ENCODE results near the gene CENPO.

The CENPO gene

GRCh38 chr2:24825883-24826772, 32.9 kb downstream of the CENPO start:
- H3K4me3 ChIP-seq (ENCODE audit: low read depth, low read length), result no peak overlapping the region
- TF ChIP-seq CTCF (IDR thresholded peaks at IDR 0.05; ENCODE audit: low read depth, low read length), result no peak
- DNase-seq (ENCODE audit: low read depth, low spot score), result no peak
- in situ Hi-C loops (cut with HindIII; ENCODE audit: low sequenced_read_pairs), result no loop called here

DNA sequence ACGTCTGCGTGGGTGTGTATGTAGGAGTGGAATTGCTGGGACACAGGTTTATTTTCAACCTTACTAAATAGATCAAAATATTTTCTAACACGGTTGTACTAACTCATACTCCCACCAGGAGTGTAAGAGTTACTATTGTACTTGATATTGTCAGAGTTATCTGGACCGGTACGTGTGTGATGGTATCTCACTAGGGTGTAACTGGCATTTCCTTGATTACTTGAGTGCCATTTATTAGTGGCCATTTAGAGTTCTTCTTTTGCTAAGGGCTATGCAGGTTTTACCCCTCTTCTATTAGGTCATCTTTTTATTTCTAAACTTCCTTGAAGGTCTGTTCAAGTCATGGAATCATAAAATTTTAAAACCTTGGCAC, 33.5 kb downstream of the CENPO start:
- TF ChIP-seq CTCF (IDR thresholded peaks at IDR 0.05; ENCODE audit: low read depth, low read length), result no peak
- in situ Hi-C loops (cut with HindIII; ENCODE audit: low sequenced_read_pairs), result no loop called here
- DNase-seq (ENCODE audit: low read depth, low spot score), result no peak
- no peak overlapping the region for H3K4me3 ChIP-seq (ENCODE audit: low read depth, low read length)

DNA sequence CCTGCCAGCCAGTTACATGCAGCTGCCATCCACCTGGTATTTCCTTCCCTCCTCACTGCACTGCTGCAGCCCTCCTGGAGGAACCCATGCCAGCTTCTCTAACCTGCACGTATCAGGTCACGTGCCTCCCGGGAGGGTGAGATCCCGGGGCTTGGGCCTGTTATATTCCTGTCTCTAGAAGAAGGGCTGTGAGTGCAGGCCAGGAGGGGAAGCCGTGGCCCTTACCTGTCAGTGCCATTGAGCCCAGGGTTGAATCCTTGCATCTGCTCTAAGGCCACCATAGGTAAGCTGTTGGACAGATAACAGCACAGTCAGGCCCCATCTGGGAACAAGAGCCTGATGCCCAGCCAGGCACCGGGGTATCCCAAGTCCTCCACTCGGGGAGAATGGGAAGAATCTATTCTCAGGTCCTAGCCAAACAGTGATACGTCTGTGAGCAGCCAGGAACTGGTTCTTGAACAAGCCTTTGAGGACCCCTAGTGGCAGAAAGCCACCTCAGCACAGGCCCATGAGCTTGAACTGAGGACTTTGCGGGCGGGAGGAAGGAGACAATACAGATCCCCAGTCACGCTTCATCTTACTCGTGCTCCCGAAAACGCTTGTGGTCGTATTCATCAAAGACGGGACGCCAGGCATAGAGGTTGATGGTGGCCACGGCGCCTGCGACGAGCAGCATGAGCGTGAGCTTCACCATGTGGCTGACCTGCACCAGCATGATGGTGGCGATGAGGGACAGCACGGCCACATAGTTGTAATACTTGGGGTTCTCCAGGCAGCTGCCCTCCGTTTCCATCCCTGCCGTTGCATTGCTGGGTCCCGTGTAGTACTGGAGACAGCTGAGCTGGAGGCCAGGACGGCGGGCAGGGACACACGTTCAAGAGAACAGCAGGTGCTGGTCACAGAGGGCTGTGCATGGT, 34.4 kb downstream of the CENPO start:
- DNase-seq (ENCODE audit: low read depth, low spot score), result peak; percentile 89
- H3K4me3 ChIP-seq (ENCODE audit: low read depth, low read length), result no peak overlapping the region
- peak; percentile 95 for TF ChIP-seq CTCF (IDR thresholded peaks at IDR 0.05; ENCODE audit: low read depth, low read length)
- in situ Hi-C loops (cut with HindIII; ENCODE audit: low sequenced_read_pairs), result no loop called here

DNA sequence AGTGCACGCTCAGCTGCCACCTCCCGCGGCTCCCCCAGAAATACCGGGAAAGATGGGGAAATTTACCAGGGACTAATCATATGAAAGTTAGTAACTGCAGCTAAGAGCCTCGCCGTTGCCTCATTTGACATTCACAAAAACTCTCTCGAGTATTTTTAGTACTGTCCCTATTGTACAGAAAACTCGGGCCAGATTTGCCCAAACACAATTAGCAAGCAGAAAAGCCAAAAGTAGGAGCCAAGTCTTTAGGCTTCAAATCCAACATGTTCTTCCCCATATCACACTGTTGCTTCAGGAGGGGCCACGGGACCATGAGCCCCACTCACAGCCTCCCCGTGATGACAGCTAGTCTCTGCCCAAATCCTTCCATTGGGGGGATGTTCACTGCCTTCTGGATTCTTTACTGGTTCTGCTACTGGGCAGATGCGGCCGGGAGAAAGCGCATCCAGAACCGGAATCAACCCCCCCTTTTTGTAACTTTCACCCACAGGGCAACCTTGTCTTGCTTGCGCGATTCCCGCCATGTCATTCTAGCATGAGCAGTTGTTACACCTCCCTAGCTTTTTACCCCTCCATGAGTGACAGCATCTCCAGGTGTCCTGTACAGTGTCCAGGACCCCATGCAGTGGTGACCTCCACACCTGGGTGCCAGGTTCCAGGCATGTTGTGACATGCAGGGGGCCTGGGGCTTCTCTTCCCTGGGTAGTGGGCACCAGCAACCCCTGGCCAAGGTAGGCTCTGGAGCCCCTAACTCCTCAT, 35.2 kb downstream of the CENPO start:
- TF ChIP-seq CTCF (IDR thresholded peaks at IDR 0.05; ENCODE audit: low read depth, low read length), result no peak
- H3K4me3 ChIP-seq (ENCODE audit: low read depth, low read length), result no peak overlapping the region
- DNase-seq (ENCODE audit: low read depth, low spot score), result no peak
- in situ Hi-C loops (cut with HindIII; ENCODE audit: low sequenced_read_pairs), result no loop called here

DNA sequence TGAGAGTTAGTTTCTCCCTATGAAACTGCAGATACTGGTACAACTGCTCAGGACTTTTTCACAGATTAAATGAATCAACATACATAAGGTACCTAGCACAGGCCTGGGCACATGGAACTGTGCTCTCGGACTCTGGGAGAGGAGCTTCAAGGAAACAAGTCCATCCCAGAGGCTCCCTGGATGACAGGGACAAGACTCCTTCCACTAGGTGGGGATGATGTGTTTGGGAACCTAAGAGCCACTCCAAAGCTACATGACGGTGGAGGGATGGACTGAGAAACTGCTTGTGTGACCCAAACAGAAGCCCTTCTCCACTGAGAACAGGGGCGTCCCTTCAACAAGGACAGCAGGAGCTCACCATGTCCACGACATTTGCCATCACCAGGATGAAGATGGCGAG, 37.1 kb downstream of the CENPO start:
- in situ Hi-C loops (cut with HindIII; ENCODE audit: low sequenced_read_pairs), result no loop called here
- DNase-seq (ENCODE audit: low read depth, low spot score), result no peak
- TF ChIP-seq CTCF (IDR thresholded peaks at IDR 0.05; ENCODE audit: low read depth, low read length), result peak; percentile 43
- no peak overlapping the region for H3K4me3 ChIP-seq (ENCODE audit: low read depth, low read length)

GRCh38 chr2:24830786-24831185, 37.6 kb downstream of the CENPO start:
- H3K4me3 ChIP-seq (ENCODE audit: low read depth, low read length), result no peak overlapping the region
- no peak for DNase-seq (ENCODE audit: low read depth, low spot score)
- TF ChIP-seq CTCF (IDR thresholded peaks at IDR 0.05; ENCODE audit: low read depth, low read length), result no peak
- in situ Hi-C loops (cut with HindIII; ENCODE audit: low sequenced_read_pairs), result no loop called here

Measured in astrocyte of the spinal cord (primary cell).